Vagina (tissue), 2 donors: ENCODE measurements around the gene HAGH. TPM values are rescaled to one million over a fixed set of nuclear protein-coding genes. Genes with fewer than 3 reads are reported as not detected.

ENCODE experiments used
- DNase-seq, 2 donors: peaks; one replicate each; pipeline ENCODE4 v3.0.0-alpha.2; 2017; ENCODE audit errors: extremely low spot score in 2 of 2
- H3K27ac ChIP-seq: fragments of 200-600 bp; sonication (generic); one replicate; pipeline ENCODE4 v1.5.1; 2019
- H3K27me3 ChIP-seq: fragments of 200-600 bp; sonication (generic); one replicate; pipeline ENCODE4 v1.5.1; 2019
- H3K36me3 ChIP-seq, 2 donors: fragments of 200-600 bp; sonication (generic); one replicate each; pipeline ENCODE4 v1.5.1; 2017 to 2019
- H3K4me1 ChIP-seq: fragments of 200-600 bp; sonication (generic); one replicate; pipeline ENCODE4 v1.5.1; 2019
- H3K4me3 ChIP-seq, 2 donors: fragments of 200-600 bp; sonication (generic); 1 replicate in 1 of 2; 2 replicates in 1 of 2; pipeline ENCODE4 v1.5.1; 2016 to 2019
- H3K9me3 ChIP-seq: fragments of 200-600 bp; sonication (generic); one replicate; pipeline ENCODE4 v1.5.1; 2019
- CTCF ChIP-seq, 3 experiments: fragments of 450-650 bp in 2 of 3; fragments of 200-600 bp in 1 of 3; sonication (generic) in 1 of 3; IDR thresholded peaks; one replicate each; pipeline ENCODE4 v1.5.1; 2017 to 2019; ENCODE audit warnings: antibody characterized with exemption in 3 of 3, mild to moderate bottlenecking in 2 of 3, moderate library complexity in 2 of 3
- POLR2A ChIP-seq, 2 donors: fragments of 450-650 bp; IDR thresholded peaks; one replicate each; pipeline ENCODE4 v1.6.1; 2017; ENCODE audit warnings: antibody characterized with exemption in 2 of 2, mild to moderate bottlenecking in 2 of 2, moderate library complexity in 2 of 2
- POLR2AphosphoS5 ChIP-seq, 2 donors: sonication (generic); formaldehyde crosslinking; IDR thresholded peaks; one replicate each; pipeline ENCODE4 v1.9.0; 2017; ENCODE audit warnings: antibody characterized with exemption in 2 of 2, mild to moderate bottlenecking in 2 of 2, low read depth in 1 of 2; ENCODE audit not compliant: insufficient read depth in 1 of 2
- intact Hi-C: fragments of 100-400 bp; cut with DNase I; formaldehyde crosslinking; loops from one replicate; pipeline ENCODE4 v1.15.1; 2023
- total RNA-seq: library from RNA; depleted of rRNA; stranded (reverse); fragments of >200 nt; gene quantifications from one replicate; pipeline ENCODE4 v1.2.3, GENCODE V29; 2016

The HAGH gene
- total RNA-seq, 1 donor from 2014 or later, result 71.5 TPM

GRCh38 chr16:1792836-1793577, 33.6 kb downstream of the HAGH start:
- H3K9me3 ChIP-seq, result peaks cover 1% of the 10 kb centered on the region
- intact Hi-C loops, result no loop called here
- H3K27ac ChIP-seq, result no peak overlapping the region
- no peak for TF ChIP-seq CTCF (IDR thresholded peaks at IDR 0.05)
- no peak for TF ChIP-seq POLR2AphosphoS5 (IDR thresholded peaks at IDR 0.05; ENCODE audit: insufficient read depth in 1 of 2, low read depth in 1 of 2)
- TF ChIP-seq POLR2A (IDR thresholded peaks at IDR 0.05), result no peak
- no peaks in the 10 kb centered on the region for H3K27me3 ChIP-seq
- no peak for DNase-seq
- H3K36me3 ChIP-seq, result peaks cover 0 to 17% of the 10 kb centered on the region in 2 donors
- no peak overlapping the region for H3K4me3 ChIP-seq
- peaks cover 9% of the 10 kb centered on the region for H3K4me1 ChIP-seq

- H3K4me3 ChIP-seq, result no peak overlapping the region
- peaks cover 9% of the 10 kb centered on the region for H3K4me1 ChIP-seq
- DNase-seq, result no peak
- intact Hi-C loops, result no loop called here
- H3K27ac ChIP-seq, result no peak overlapping the region
- H3K9me3 ChIP-seq, result no peaks in the 10 kb centered on the region
- H3K36me3 ChIP-seq, result peaks cover 0 to 18% of the 10 kb centered on the region in 2 donors
- no peak for TF ChIP-seq POLR2AphosphoS5 (IDR thresholded peaks at IDR 0.05; ENCODE audit: insufficient read depth in 1 of 2, low read depth in 1 of 2)
- TF ChIP-seq CTCF (IDR thresholded peaks at IDR 0.05), result no peak
- TF ChIP-seq POLR2A (IDR thresholded peaks at IDR 0.05), result no peak
- no peaks in the 10 kb centered on the region for H3K27me3 ChIP-seq
Measured at GRCh38 chr16:1791943-1792812, 34.4 kb downstream of the HAGH start.

- no peak for TF ChIP-seq POLR2A (IDR thresholded peaks at IDR 0.05)
- TF ChIP-seq CTCF (IDR thresholded peaks at IDR 0.05), result no peak
- no peak for TF ChIP-seq POLR2AphosphoS5 (IDR thresholded peaks at IDR 0.05; ENCODE audit: insufficient read depth in 1 of 2, low read depth in 1 of 2)
- no peak for DNase-seq
- no peaks in the 10 kb centered on the region for H3K27me3 ChIP-seq
- H3K36me3 ChIP-seq, result peaks cover 0 to 26% of the 10 kb centered on the region in 2 donors
- no peak overlapping the region for H3K4me3 ChIP-seq
- H3K9me3 ChIP-seq, result no peaks in the 10 kb centered on the region
- no peak overlapping the region for H3K27ac ChIP-seq
- intact Hi-C loops, result no loop called here
- H3K4me1 ChIP-seq, result peaks cover 9% of the 10 kb centered on the region
Measured at GRCh38 chr16:1791256-1791942, 35.2 kb downstream of the HAGH start.

- H3K27ac ChIP-seq, result no peak overlapping the region
- no peaks in the 10 kb centered on the region for H3K9me3 ChIP-seq
- TF ChIP-seq POLR2AphosphoS5 (IDR thresholded peaks at IDR 0.05; ENCODE audit: insufficient read depth in 1 of 2, low read depth in 1 of 2) (no peak), POLR2A (IDR thresholded peaks at IDR 0.05) (no peak), CTCF (IDR thresholded peaks at IDR 0.05) (no peak)
- no peak overlapping the region for H3K4me3 ChIP-seq
- H3K4me1 ChIP-seq, result peaks cover 13% of the 10 kb centered on the region
- intact Hi-C loops, result no loop called here
- DNase-seq, result no peak
- no peaks in the 10 kb centered on the region for H3K27me3 ChIP-seq
- peaks cover 0 to 27% of the 10 kb centered on the region in 2 donors for H3K36me3 ChIP-seq
Measured at GRCh38 chr16:1790611-1791255, 35.9 kb downstream of the HAGH start.
